K562 (cell line): ENCODE results near the gene KRT75. TPM values are rescaled to one million over a fixed set of nuclear protein-coding genes. Genes with fewer than 3 reads are reported as not detected.

Experiments
- ATAC-seq: fragments of 200-7000 bp; cut with Tn5 transposase; 3 replicates; pipeline ENCODE4 v1.9.1; 2020; ENCODE audit warnings: moderate library complexity
- BruUV-seq: library from RNA; stranded (reverse); fragments of 400-500 nt; replicated peaks from 2 replicates; lab custom pipeline; 2021; lab: Mats Ljungman, UMichigan
- CTCF ChIA-PET: fragments of 300-600 bp; formaldehyde crosslinking; extraction: SDS; loops from one replicate; lab custom pipeline; 2021; ENCODE audit warnings: low intra/inter-chr PET ratio; lab: Yijun Ruan, JAX
- POLR2A ChIA-PET: fragments of 300-600, 350-650 bp; sonication (Branson Sonifier 250); formaldehyde crosslinking; extraction: SDS; loops from one replicate; lab custom pipeline; 2021; ENCODE audit warnings: antibody characterized with exemption, inconsistent platforms; lab: Yijun Ruan, JAX
- DNase-seq, 4 experiments: peaks; one replicate each; pipeline versions ENCODE4 v3.0.0 to v3.0.0-alpha.2; 2011 to 2018; ENCODE audit warnings: low spot score in 3 of 4, mixed read lengths in 3 of 4; ENCODE audit errors: extremely low read depth in 1 of 4
- FAIRE-seq: peaks from 2 replicates; lab custom pipeline; 2011; peaks lifted over from hg19 to GRCh38; lab: Jason Lieb, UNC
- H2AFZ ChIP-seq: 2 replicates; pipeline ENCODE4 v1.6.0; 2011; ENCODE audit warnings: low read depth, low read length, control low read depth, inconsistent platforms
- H3K27ac ChIP-seq: fragments of 200-600 bp; 3 replicates; pipeline ENCODE4 v1.8.0; 2011; ENCODE audit warnings: low read depth, mild to moderate bottlenecking, control low read depth, inconsistent platforms, low read length, moderate library complexity, mixed read lengths; ENCODE audit errors: extremely low read depth
- H3K27me3 ChIP-seq, 2 experiments: fragments of 300-600 bp in 1 of 2; 2 replicates in 1 of 2; 3 replicates in 1 of 2; pipeline versions ENCODE4 v1.6.0 to v1.8.0; 2011; ENCODE audit warnings: inconsistent platforms in 2 of 2, low read length in 2 of 2, mild to moderate bottlenecking in 1 of 2, mixed read lengths in 1 of 2, moderate library complexity in 1 of 2; ENCODE audit not compliant: control insufficient read depth in 2 of 2, insufficient read depth in 2 of 2
- H3K36me3 ChIP-seq: fragments of 300-600 bp; 3 replicates; pipeline ENCODE4 v1.8.0; 2011; ENCODE audit warnings: mild to moderate bottlenecking, low read length, inconsistent platforms; ENCODE audit not compliant: control insufficient read depth, insufficient read depth
- H3K4me1 ChIP-seq, 2 experiments: fragments of 200-600 bp in 1 of 2; replicated peaks in 1 of 2; 2 replicates in 1 of 2; 3 replicates in 1 of 2; pipeline versions ENCODE4 v1.5.1 to v1.8.0; 2011; ENCODE audit warnings: inconsistent platforms in 2 of 2, low read length in 2 of 2, mild to moderate bottlenecking in 1 of 2, mixed read lengths in 1 of 2, moderate library complexity in 1 of 2; ENCODE audit not compliant: control insufficient read depth in 2 of 2, insufficient read depth in 2 of 2
- H3K4me2 ChIP-seq: 2 replicates; pipeline ENCODE4 v1.6.1; 2011; ENCODE audit warnings: low read length, control low read depth, inconsistent platforms, mixed read lengths; ENCODE audit not compliant: insufficient read depth
- H3K4me3 ChIP-seq: fragments of 200-600 bp; sonication (generic), shearing (Covaris generic); 2 replicates; pipeline ENCODE4 v1.5.1; 2016; ENCODE audit warnings: control low read depth, inconsistent platforms
- H3K79me2 ChIP-seq: fragments of 200-600 bp; 3 replicates; pipeline ENCODE4 v1.8.0; 2011; ENCODE audit warnings: low read length, inconsistent platforms; ENCODE audit not compliant: control insufficient read depth, insufficient read depth
- H3K9ac ChIP-seq, 2 experiments: 2 replicates each; pipeline versions ENCODE4 v1.6.0 to v1.6.1; 2011; ENCODE audit warnings: low read depth in 2 of 2, low read length in 2 of 2, control low read depth in 1 of 2, inconsistent platforms in 1 of 2, mild to moderate bottlenecking in 1 of 2, mixed read lengths in 1 of 2; ENCODE audit not compliant: insufficient read depth in 1 of 2
- H3K9me1 ChIP-seq: one replicate; pipeline ENCODE4 v1.6.0; 2011; ENCODE audit warnings: inconsistent platforms, mild to moderate bottlenecking, low read length, moderate library complexity; ENCODE audit not compliant: control insufficient read depth, insufficient read depth
- H3K9me3 ChIP-seq: replicated peaks from 2 replicates; pipeline ENCODE4 v1.5.1; 2011; ENCODE audit warnings: low read depth, low read length, inconsistent platforms; ENCODE audit not compliant: control insufficient read depth, insufficient read depth
- H4K20me1 ChIP-seq: replicated peaks from 2 replicates; pipeline ENCODE4 v1.6.1; 2011; ENCODE audit warnings: low read length, inconsistent platforms, mixed read lengths; ENCODE audit not compliant: control insufficient read depth, insufficient read depth
- BRF2 ChIP-seq: IDR thresholded peaks from 3 replicates; pipeline ENCODE4 v1.6.1; 2011; ENCODE audit warnings: borderline replicate concordance, mild to moderate bottlenecking; ENCODE audit not compliant: insufficient read length, insufficient read depth
- CEBPB ChIP-seq: fragments of 450-650 bp; IDR thresholded peaks from 2 replicates; pipeline ENCODE4 v1.6.1; 2016; ENCODE audit warnings: missing genetic modification characterization, missing compliant biosample characterization
- TAF1 ChIP-seq: IDR thresholded peaks from 2 replicates; pipeline ENCODE4 v1.6.1; 2011; ENCODE audit warnings: mild to moderate bottlenecking, low read length, moderate library complexity; ENCODE audit not compliant: insufficient read depth, control insufficient read depth, severe bottlenecking; ENCODE audit errors: extremely low read depth
- ZFP36 ChIP-seq: fragments of 150-350 bp; IDR thresholded peaks from 2 replicates; pipeline ENCODE4 v1.6.1; 2018; ENCODE audit warnings: low read length, low read depth; ENCODE audit not compliant: partially characterized antibody
- WGBS: fragments of 100-300 bp; shearing (Covaris generic); methylation state at CpG from one replicate; pipeline ENCODE4 v1.1.6; 2016; ENCODE audit warnings: low coverage, mixed read lengths; ENCODE audit not compliant: insufficient coverage; ENCODE audit errors: missing lambda C conversion rate; 5-methylcytosine and 5-hydroxymethylcytosine counted together
- in situ Hi-C: fragments of 300-500 bp; cut with MboI; formaldehyde crosslinking; loops from 4 replicates; pipeline ENCODE4 v1.15.0; 2018; ENCODE audit warnings: inconsistent platforms, mixed read lengths
- intact Hi-C: fragments of 100-400 bp; cut with micrococcal nuclease; formaldehyde crosslinking; loops from 2 replicates; pipeline ENCODE4 v1.14.2; 2022
- polyA plus RNA-seq, 8 experiments: library from polyadenylated mRNA; depleted of rRNA in 4 of 8; stranded (reverse) in 5 of 8; unstranded in 3 of 8; fragments of >200 nt; fragmentation: Nextera tagmentation in 2 of 8; fragmentation: Illumina TruSeq in 1 of 8; extraction: Ambion mirVana in 2 of 8; extraction: Trizol in 1 of 8; gene quantifications; 2 replicates each; pipeline versions ENCODE4 v1.2.1 to v1.2.3, GENCODE V29; 2011 to 2014; ENCODE audit warnings: inconsistent platforms in 1 of 8, missing spikeins in 1 of 8
- total RNA-seq, 7 experiments: library from RNA; depleted of rRNA in 6 of 7; stranded (reverse); fragments of >200 nt in 6 of 7; fragmentation: Illumina TruSeq in 2 of 7; extraction: Trizol in 2 of 7; gene quantifications; 2 replicates each; pipeline versions ENCODE4 v1.2.1 to v1.2.3, GENCODE V29; 2011 to 2021; ENCODE audit warnings: low replicate concordance in 1 of 7

The KRT75 gene
- total and polyA plus RNA-seq, 9 of the 15 experiments (the other 6 are each of a cell fraction or from before 2014, with no cell fraction given), result not detected

DNA sequence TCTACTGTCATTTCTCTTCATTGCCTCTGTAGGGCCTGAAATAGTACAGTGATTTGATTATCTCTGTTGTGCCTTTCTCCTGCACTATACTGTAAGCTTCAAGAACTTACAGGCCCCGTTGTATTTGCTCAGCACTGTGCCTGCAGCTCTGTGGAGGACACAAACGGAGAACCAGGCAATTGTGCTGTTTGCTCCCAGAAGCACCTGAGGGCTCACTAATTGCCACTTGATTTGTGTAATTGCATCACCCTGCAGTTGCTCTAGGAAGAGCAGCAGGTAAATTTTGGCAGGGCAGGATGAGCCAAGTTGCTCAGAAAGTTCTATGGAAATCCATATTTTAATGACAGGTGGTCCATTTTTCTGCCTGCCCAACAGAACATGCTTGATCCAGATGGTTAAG, 16.4 kb downstream of the KRT75 start:
- peaks cover 3% of the 10 kb centered on the region for H3K9me1 ChIP-seq
- no peak for TF ChIP-seq ZFP36
- no peak for TF ChIP-seq TAF1
- TF ChIP-seq CEBPB (tag), result no peak
- TF ChIP-seq BRF2, result no peak
- TF ChIP-seq, all 486 proteins: peak for 0
- no peaks in the 10 kb centered on the region for H3K36me3 ChIP-seq
- H3K79me2 ChIP-seq, result no peaks in the 10 kb centered on the region
- no peaks in the 10 kb centered on the region for H3K9me3 ChIP-seq
- H3K27ac ChIP-seq, result no peak overlapping the region
- DNase-seq (no peak), ATAC-seq (no peak), FAIRE-seq (no peak)
- H3K4me2 ChIP-seq, result no peak overlapping the region
- ChIA-PET POLR2A (no interaction called here), CTCF (no interaction called here)
- H4K20me1 ChIP-seq, result peaks cover 7% of the 10 kb centered on the region; the same call in 1 of the 2 replicates
- H3K9ac ChIP-seq, result no peak overlapping the region
- H3K27me3 ChIP-seq, result peaks cover 0 to 24% of the 10 kb centered on the region in 2 experiments; a peak in 2 of 5 replicates
- intact Hi-C loops (no loop called here), in situ Hi-C loops (no loop called here)
- H3K4me3 ChIP-seq, result no peak overlapping the region
- H3K4me1 ChIP-seq, result no peaks in the 10 kb centered on the region; a peak in 1 of 5 replicates
- no TSS peak for BruUV-seq
- H2AFZ ChIP-seq, result no peak overlapping the region
- WGBS, result 5% methylated on average over 2 of the region's 2 CpGs
